ENCODE measurements around the gene VPS13C.
"Not testable (repeated sequence)": the region's sequence is repeated elsewhere in the genome, so short reads cannot be mapped to it uniquely, and the experiment has no call there.

Gene VPS13C

GRCh38 chr15:62027916-62028315 is 32.3 kb downstream of the VPS13C start:
- no peak for DNase-seq

DNA sequence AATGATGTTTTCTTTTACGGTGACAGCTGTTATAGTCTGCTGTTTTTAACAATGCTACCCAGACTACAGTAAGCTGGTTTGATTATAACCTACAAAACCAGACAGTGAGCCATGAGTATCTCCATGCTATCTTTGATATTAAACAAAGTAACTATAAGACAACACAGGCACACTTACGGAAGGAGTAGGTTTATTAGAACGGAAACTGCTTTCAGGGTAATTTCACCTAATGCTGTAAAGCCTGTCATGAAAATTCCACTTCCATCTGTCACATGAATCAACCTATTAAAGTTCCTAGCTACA is 33.0 kb downstream of the VPS13C start:
- no peak for DNase-seq

DNA sequence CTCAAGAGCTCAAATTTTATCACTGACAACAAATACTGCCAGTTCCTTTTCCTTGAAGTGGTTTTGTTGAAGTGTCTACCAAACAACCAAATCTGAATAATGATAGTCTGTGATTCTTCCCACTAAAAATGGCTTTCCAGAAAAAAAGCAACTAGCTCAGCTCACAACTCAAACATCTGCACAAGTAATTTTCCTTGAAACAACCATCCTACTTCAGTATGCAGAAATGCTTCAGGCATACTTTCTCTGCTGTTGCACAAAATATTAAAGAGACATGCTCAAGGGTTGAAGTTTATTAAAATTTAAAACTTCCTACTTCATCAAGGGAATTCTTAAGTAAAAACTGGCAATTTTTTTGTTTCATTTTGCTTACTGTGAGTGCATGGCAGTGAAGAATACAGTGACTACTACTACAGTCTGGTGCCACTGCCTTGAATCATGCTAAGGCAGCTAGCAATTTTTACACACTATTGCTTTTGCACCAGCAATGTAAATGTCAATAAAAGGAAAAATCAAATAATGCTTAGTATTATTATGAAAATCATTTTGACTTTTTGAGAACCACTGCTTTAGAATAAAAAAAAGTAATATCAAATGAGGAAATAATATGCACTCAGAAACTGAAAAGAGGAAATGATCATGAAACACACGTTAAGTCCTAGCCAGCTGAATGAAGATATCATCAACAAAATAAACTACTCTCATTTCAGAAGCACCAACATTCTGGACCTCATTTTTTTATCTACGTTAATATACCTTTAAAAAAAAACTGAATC is 33.6 kb downstream of the VPS13C start:
- no peak for DNase-seq

- peak; percentile 33 for DNase-seq
Measured at GRCh38 chr15:62021991-62022600, 38.2 kb downstream of the VPS13C start.

- no peak for DNase-seq
Measured at GRCh38 chr15:62020576-62021160, 39.6 kb downstream of the VPS13C start.

DNA sequence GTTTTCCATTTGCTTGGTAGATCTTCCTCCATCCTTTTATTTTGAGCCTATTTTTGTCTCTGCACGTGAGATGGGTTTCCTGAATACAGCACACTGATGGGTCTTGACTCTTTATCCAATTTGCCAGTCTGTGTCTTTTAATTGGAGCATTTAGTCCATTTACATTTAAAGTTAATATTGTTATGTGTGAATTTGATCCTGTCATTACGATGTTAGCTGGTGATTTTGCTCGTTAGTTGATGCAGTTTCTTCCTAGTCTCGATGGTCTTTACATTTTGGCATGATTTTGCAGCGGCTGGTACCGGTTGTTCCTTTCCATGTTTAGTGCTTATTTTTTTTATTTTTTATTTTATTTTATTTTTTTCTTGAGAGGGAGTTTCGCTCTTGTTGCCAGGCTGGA is 54.9 kb downstream of the VPS13C start:
- DNase-seq: not testable (repeated sequence)

GRCh38 chr15:61997786-61998185 is 62.5 kb downstream of the VPS13C start:
- no peak for DNase-seq

DNA sequence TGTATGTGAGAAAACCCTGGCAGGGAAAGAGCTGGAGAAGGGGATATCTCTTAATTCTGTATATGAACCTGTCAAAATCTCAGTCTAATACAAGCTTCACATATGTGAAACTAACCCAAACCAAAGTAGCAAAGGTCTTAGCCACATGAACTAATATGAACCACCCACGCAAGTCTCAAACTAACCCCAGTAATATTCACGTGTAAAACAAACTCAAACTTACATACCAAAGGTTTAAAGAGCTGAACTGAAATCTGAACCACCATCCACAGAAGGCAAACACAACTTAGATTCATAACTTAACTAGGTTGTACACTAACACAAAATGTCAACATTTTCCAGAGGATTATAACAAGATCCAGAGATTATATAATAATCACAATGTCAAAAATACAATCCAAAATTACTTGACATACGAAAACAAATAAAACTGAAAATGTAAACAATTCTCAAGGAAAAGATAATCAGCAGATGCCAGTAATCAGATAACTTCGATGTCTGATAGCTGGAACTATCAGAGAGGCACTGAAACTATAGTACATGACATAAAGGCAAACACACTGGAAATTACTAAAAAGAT is 64.1 kb downstream of the VPS13C start:
- no peak for DNase-seq

DNA sequence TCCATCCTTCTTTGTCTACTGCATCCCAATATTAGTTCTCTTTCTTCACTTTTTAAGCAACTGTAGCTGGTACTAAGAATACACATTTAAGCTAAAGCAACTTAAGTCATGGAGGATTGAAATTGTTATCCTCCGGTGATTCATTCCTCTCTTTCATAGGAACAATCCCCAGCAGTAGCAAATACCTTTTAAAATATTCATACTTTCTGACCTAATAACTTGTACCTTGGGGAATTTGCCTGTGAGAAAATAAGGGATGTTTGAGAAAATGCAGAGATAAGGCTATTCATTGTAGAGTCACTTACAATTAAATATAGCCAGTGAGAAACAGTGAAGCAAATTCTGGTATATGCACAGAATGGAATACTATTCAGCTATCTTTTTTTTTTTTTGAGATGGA is 66.0 kb downstream of the VPS13C start:
- no peak for DNase-seq

DNA sequence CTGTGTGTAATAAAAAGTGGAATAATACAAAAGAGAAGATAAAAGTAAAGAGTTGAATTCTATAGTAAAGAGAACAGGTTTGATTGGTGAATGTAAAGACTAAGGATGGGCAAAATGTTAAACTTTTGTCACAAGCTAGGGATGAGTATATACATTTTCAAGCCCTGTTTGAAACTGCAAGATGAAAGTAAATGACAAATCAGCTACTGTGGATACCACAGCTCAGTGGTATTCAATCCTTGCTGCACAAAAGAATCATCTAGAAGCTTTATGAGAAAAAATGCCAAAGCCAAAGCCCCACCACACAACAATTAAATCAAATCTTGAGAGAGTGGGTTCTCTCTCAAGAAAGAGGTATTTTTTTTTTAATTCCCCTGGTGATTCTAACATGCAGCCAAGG is 67.7 kb downstream of the VPS13C start:
- no peak for DNase-seq

DNA sequence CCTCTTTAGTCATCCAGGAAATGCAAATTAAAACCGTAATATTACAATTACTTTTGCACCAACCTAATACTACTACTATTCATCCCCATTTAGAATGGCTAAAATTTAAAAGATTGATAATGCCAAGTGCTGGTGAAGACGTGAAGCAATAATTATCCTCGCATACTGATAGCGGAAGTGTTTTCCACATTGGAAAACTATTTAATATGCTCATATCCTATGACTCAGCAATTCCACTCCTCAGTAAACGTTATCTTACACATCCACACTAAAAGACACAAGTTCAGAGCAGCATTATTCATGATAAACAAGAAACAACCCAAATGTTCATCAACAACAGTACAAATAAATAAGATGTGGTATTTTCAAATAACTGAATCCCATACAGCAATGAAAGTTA is 70.6 kb downstream of the VPS13C start:
- no peak for DNase-seq

DNA sequence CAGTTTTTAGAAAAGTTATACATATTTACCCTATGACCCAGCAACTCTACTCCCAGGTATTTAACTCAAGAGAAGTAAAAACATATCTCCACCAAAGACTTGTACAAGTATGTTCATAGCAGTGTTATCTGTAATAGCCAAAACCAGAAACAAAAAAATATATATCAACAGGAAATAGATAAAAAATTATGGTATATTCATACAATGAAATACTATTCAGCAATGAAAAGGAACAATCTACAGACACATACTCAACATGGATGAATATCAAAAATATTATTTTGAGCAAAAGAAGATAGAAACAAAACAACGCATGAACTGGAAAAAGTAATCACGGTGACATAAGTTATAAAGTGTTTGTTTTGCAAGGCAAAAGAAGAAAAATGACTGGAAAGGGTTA is 72.4 kb downstream of the VPS13C start:
- no peak for DNase-seq

DNA sequence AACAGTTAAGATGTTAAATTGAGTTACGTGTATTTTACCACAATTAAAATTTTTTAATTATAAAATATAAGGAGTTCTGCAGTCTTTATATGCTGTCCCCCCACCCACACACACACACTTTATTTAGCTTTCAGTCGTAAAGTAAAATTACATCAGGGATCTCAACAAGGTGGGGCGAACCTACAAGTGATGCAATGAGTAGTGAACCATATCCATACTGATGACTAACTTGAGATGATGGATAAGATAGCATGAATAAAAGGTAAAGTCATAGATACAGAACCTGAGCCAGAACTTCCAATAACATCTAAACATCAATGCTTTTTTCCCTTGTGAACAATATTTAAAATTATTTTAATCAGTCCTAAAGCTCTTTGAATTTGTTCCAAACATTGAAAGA is 77.2 kb downstream of the VPS13C start:
- DNase-seq: no peak

- no peak for DNase-seq
Measured at GRCh38 chr15:61978225-61978624, 82.0 kb downstream of the VPS13C start.

- DNase-seq: peak; percentile 96
Measured at GRCh38 chr15:61974759-61975158, 85.5 kb downstream of the VPS13C start.

DNA sequence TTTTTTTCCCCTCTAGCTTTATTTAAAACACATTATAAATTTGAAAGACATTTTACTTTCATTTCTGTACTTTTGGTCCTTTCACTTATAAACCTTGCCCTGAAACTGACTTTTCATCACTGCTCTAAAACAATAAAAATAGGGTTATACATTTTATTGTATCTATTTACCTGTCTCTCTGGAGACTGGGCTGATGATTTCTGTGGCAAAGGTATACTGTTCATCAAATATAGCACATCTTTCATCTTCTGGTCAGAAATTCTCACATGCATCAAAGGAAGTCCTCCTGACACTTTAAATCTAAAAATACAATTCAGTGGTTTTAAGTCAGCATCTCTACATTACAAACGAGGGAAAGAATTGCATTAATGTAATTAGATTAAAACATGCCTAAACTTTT is 86.1 kb downstream of the VPS13C start:
- DNase-seq: no peak

- peak; percentile 31 for DNase-seq
Measured at GRCh38 chr15:61951949-61952348, 108.3 kb downstream of the VPS13C start.

DNA sequence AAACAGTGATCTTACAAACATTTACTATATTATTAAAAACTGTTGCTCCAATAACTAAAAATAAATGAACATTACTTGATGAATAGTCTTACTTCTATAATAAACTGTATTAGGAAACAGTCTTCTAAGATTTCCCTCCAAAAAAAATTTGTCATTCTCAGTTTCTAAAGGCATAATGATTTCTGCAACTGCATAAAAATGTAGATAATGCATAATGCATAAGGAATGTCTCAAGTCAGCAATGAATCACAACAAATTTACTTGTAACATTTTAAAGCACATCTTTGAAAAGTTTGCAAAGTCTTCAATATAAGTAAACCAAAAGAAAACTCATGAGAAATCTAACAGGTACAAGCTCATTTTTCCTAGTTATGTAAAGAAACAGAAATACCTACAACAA is 113.5 kb downstream of the VPS13C start:
- DNase-seq: no peak

- no peak for DNase-seq
Measured at GRCh38 chr15:61943992-61944391, 116.3 kb downstream of the VPS13C start.

- peak; percentile 4 for DNase-seq
Measured at GRCh38 chr15:61938249-61938648, 122.0 kb downstream of the VPS13C start.

DNA sequence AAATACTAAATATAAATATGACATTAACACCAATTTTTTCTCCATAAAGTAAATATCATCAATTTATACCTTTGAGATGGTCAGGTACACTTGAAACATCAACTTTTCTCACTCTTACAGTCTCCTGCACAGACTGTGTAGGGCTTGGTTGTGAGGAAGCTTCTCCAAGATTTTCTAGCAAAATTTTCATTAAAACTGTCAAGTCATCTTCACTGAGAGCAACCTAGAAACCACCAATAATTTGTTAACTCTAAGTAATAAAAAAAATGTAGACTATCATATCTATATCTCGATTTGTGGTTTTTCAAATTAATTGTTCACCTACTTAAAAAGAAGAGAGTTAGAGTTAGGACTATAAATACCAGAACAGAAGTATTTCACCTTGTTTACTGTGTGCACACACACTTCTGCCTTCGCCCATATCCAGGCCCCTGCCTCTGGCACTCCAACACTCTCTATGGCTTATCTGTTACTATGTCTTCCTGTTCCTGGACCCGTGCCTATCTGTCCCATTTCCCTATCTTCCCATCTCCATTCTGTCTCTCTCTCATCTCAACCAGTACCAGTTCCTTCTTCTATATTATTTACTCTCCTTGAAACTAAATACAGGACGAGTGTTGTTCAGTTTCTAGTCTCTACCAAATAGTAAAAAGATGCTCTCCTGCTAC is 123.6 kb downstream of the VPS13C start:
- no peak for DNase-seq

DNA sequence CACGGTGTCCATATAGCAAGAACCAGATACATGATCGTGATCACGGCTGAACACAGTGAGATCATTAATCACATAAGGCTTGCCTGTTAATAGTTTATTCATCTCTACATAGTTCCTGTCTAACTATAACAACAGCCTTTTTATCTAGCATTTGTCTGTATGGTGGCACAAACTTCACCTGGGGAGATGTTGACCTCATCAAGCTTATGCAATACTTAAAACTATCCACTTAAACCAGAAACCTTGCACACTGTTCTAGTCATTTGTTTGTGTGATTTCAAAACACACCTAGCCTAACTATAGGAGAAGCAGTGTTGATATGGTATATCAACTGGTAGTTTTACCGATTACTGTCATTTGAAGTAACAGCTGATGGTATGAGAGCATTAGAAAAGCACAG is 124.8 kb downstream of the VPS13C start:
- no peak for DNase-seq

- DNase-seq: no peak
Measured at GRCh38 chr15:61929452-61929851, 130.8 kb downstream of the VPS13C start.

DNA sequence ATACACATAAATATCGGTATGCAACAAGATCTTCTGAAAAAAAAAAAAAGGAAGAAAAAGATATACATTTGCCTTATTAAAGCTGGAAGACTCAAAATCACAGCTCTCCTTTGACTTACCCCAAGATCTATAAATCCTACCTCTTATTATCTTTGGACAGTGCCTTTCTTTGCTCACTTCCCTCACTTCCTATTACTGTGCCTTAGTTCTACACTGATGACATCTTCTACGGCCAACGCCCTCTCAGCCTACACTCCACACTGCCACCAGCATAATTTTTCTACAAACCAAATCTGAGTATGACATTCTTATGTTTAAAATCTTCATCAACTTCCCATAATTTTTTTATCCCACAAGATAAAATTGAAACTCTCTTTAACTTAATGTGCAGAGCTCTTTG is 137.1 kb downstream of the VPS13C start:
- DNase-seq: no peak
